Measurements from ENCODE around the gene RAD9B.
"Not testable (repeated sequence)": the region's sequence is repeated elsewhere in the genome, so short reads cannot be mapped to it uniquely, and the experiment has no call there.

RAD9B gene

DNA sequence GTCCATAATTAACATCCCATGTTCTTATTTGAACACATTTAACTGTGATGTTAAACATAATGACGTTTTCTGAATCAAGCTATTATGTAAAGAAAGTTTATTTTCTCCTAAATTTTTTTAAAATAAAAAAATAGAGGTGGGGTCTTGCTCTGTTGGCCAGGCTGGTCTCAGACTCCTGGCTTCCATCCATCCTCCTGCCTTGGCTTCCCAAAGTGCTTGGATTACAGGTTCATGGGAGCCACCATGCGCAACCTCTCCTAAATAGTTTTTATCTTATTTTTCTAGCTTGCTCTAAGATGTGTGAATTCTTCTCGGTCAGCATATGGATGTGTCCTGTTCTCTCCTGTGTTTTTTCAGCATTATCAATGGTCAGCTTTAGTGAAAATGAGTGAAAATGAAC, 3.2 kb downstream of the RAD9B start:
- FAIRE-seq (no peak), DNase-seq (ENCODE audit: insufficient read length, low spot score) (no peak)
- no peak for TF ChIP-seq POLR2A (IDR thresholded peaks at IDR 0.05; ENCODE audit: low read depth, low read length)

DNA sequence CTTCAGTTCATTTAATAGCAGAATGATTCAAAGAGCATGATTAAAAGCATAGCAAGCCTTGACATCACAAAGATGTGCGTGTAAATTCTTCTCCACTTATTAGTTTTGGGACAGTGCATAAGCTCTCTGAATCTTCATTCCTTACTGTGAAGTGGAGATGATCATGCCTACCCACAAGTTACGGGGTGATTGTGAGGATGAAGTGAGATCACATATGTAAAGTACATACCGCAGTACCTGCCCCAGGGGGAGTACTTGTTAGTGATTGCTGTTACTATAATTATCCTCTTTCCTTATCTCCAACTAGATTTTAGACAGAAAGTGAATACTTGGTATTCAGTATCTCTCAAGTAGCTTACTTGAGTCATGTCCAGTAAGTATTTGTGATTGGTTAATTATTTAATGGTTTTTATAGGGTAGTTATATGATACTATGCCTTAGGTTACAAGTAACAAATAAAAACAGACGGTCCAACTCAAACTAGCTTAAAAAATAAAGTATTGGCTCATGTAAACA, 6.0 kb downstream of the RAD9B start:
- TF ChIP-seq POLR2A (IDR thresholded peaks at IDR 0.05; ENCODE audit: low read depth, low read length) = no peak
- no peak for DNase-seq (ENCODE audit: insufficient read length, low spot score)
- FAIRE-seq = no peak

DNA sequence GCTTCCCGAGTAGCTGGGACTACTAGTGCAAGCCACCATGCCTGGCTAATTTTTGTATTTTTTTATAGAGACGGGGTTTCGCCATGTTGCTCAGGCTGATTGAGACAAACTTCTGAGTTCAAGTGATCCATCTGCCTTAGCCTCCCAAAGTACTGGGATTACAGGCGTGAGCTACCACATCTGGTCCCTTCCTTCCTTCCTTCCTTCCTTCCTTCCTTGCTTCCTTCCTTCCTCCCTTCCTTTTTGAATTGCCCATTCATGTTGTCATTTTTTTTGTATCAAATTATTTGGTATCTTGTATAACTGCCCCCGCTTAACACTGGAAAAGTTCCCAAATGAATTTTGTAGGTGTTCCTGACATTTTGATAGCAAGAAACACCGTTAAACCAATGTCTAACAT, 11.7 kb downstream of the RAD9B start:
- no peak for DNase-seq (ENCODE audit: insufficient read length, low spot score)
- no peak for FAIRE-seq

DNA sequence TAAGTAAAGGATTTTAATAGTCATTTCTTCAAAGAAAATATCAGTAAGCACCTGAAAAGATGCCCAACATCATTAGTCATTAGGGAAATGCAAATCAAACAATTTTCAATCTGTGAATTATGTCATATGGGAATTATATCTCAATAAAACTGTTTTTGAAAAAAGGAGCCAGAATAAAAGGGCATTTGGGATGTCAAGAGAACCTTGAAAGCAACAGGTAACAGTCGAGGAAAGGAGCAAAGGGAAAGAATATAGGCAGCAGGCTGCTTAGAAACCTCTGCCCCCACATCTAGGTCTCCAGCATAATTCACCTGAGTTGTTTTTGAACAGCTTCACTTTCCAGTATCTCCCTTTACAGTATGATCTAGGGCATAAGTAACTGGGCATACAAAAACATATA, 12.2 kb downstream of the RAD9B start:
- DNase-seq (ENCODE audit: insufficient read length, low spot score) = no peak
- no peak for TF ChIP-seq POLR2A (IDR thresholded peaks at IDR 0.05; ENCODE audit: low read depth, low read length)
- no peak for FAIRE-seq

More for the DNA sequence above, 11.7 kb downstream of the RAD9B start:
- TF ChIP-seq POLR2A (IDR thresholded peaks at IDR 0.05; ENCODE audit: low read depth, low read length) = no peak

DNA sequence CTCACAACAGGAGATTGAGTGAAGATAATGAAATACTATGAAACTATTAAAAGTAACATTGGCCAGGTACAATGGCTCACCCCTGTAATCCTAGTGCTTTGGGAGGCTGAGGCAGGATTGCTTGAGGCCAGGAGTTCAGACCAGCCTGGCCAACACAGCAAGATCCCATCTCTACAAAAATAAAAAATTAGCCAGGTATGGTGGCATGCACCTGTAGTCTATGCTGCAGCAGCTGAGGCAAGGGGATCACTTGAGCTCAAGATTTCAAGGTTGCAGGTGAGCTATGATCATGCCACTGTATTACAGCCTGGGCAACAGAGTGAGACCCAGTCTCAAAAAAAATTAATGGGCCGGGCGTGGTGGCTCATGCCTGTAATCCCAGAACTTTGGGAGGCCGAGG, 14.9 kb downstream of the RAD9B start:
- DNase-seq (ENCODE audit: insufficient read length, low spot score) (no peak), FAIRE-seq (no peak)
- TF ChIP-seq POLR2A (IDR thresholded peaks at IDR 0.05; ENCODE audit: low read depth, low read length) = no peak

DNA sequence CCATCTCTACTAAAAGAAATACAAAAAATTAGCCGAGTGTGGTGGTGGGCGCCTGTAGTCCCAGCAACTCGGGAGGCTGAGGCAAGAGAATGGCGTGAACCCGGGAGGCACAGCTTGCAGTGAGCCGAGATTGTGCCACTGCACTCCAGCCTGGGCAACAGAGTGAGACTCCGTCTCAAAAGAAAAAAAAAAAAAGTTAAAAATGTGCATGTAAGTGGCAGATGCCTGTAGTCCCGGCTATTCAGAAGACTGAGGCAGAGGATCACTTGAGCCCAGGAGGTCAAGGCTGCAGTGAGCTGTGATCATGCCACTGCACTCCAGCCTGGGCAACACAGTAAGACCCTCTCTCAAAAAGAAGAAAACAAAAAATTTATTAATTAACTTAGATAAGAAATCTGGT, 15.9 kb downstream of the RAD9B start:
- not testable (repeated sequence) for DNase-seq (ENCODE audit: insufficient read length, low spot score); FAIRE-seq

DNA sequence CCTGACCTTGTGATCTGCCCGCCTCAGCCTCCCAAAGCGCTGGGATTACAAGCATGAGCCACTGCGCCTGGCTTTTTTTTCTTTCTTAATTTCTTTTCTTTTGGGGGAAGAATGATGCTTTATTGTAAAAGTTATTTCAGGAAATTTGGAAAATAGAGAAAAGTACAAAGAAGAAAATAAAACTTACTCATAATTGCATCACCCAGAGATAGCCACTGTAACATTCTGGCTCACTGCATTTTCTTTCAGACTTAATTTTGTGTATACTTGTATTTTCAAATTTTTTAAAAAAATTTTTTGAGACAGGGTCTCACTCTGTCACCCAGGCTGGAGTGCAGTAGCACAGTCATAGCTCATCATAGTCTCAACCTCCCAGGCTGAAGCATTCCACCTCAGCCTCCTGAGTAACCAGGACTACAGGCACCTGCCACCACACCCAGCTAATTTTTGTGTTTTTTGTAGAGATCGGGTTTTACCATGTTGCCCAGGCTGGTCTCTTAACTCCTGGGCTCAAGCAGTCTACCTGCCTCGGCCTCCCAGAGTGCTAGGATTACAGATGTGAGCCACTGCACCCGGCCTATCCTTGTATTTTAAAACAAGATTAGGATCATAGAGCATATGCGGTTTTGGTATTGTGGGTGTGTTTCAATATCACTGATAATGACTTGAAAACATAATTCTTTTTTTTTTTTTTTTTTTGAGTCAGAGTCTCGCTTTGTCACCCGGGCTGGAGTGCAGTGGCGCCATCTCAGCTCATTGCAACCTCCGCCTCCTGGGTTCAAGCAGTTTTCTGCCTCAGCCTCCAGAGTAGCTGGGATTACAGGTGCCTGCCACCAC, 19.0 kb downstream of the RAD9B start:
- not testable (repeated sequence) for FAIRE-seq

DNA sequence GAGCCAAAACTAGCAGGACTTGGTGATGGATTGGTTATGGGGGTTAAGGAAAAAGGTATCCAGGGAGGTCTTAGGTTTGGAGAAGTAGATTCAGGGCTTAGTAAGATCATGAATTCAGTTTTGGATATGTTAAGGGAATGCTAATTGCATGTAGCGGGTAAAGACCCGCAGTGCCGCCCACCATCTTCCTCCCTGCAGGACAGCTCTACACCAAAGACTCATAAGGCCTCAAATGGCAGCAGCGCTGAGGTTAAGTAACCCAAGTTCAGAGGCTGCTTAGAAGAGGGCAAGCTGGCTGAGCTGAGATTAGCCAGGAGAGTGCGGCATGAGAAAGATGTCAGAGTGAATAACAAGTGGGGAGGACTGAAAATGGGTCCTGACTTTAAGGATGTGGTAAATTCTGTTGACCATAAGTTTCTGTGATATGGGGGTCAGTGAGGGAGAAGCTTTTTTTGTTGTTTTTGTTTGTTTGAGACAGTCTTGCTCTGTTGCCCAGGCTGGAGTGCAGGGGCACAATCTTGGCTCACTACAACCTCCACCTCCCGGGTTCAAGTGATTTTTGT, 26.2 kb downstream of the RAD9B start:
- DNase-seq (ENCODE audit: insufficient read length, low spot score) = no peak
- no peak for FAIRE-seq
- no peak for TF ChIP-seq POLR2A (IDR thresholded peaks at IDR 0.05; ENCODE audit: low read depth, low read length)

More for the DNA sequence above, 19.0 kb downstream of the RAD9B start:
- DNase-seq (ENCODE audit: insufficient read length, low spot score) = not testable (repeated sequence)

DNA sequence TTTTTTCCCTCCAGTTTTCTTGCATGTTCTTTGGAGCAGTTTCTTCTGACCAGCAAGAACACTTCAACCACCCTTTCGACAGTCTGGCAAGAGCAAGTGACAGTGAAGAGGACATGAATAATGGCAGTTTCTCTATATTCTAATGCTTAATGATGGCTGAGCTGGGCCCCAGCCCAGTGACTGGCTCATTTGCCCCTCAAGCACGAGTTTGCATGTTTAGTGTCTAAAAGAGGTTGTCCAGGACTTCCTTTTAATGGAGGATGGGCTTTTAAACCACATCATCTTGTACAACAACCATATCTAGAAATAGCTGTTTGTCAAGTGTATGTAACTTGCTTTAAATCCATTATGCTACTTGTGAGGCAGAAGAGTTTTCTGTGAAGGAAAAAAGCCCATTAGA, 28.4 kb downstream of the RAD9B start:
- DNase-seq (ENCODE audit: insufficient read length, low spot score) (no peak), FAIRE-seq (no peak)
- no peak for TF ChIP-seq POLR2A (IDR thresholded peaks at IDR 0.05; ENCODE audit: low read depth, low read length)

DNA sequence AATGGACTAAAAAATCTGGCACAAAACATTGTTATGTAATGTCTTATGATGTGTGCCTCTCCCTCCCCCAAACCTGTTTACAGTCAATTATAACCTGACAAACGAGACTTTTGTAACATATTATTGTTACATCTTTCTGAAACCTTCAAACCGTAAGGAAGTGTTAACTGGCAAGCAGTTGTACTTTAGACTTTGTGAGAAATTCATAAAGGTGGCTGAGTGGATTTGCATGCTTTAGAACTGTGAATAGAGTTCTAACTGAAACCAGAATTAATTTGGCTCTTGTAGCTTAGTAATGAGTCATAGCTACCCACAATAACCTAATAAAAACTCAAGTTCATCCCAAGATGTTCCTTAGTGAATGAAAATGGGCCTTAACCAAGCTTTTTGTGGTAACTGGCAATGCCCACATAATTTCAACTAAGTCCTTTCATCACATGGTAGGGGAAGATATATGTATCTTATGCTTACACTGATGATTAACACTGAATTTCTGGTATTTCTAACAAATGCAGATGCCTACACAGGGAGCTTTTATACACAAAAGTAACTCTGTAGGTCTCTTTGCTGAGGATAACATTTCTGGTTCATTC, 29.7 kb downstream of the RAD9B start:
- FAIRE-seq (peak; percentile 27), DNase-seq (ENCODE audit: insufficient read length, low spot score) (no peak)
- no peak for TF ChIP-seq POLR2A (IDR thresholded peaks at IDR 0.05; ENCODE audit: low read depth, low read length)

DNA sequence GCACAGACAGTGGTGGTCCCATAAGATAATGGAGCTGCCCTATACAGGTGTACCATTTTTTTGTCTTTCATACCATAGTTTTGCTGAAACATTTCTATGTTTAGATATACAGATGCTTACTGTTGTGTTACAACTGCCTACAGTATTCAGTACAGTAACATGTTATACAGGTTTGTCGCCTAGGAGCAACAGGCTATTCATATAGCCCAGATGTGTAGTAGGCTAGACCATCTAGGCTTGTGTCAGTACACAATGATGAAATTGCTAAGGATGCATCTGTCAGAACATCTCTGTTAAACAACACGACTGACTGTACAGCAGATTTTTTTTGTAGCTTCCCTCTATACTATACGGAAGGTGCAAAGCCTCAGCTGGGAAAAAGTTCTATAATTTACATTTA, 30.5 kb downstream of the RAD9B start:
- peak; percentile 62 for FAIRE-seq
- TF ChIP-seq POLR2A (IDR thresholded peaks at IDR 0.05; ENCODE audit: low read depth, low read length) = no peak

DNA sequence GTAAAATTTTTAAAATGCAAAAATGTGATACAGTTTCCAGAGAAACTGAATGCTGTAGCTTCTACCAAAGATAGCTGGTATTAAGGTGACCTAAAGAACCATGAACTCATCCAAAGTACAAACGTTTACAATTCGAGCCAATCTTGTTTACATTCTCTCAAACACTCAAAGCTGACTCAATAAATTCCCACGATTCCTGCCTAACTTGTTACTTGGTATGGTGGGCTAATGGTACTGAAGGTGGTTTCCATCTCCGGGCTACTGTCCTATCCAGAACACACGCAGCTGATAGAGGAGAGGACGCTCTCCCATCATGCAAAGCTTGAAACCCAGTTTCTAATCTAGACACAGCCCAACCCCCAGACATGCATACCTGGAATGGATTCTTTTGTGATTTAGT, 31.5 kb downstream of the RAD9B start:
- DNase-seq (ENCODE audit: insufficient read length, low spot score) (no peak), FAIRE-seq (no peak)
- no peak for TF ChIP-seq POLR2A (IDR thresholded peaks at IDR 0.05; ENCODE audit: low read depth, low read length)

More for the DNA sequence above, 30.5 kb downstream of the RAD9B start:
- DNase-seq (ENCODE audit: insufficient read length, low spot score) = no peak

DNA sequence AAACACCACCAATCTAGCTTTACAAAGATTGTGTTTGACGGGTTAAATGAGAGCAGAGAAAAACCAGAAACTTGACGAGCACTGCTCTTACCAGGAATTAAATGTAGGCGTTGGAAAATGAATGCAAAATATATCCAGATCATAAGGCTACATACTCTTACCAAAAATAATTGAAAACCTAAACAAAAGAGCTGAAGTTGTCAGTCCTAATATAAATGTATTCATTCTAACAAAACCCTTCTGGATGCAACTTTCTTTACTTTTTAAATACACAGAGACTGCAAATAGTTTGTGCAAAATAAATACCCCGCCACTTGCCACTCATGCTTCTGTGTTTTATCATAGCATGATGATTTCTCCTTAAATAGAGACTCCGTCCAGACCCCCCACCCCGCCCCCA, 32.7 kb downstream of the RAD9B start:
- TF ChIP-seq POLR2A (IDR thresholded peaks at IDR 0.05; ENCODE audit: low read depth, low read length) = no peak
- DNase-seq (ENCODE audit: insufficient read length, low spot score) = no peak
- FAIRE-seq = no peak

DNA sequence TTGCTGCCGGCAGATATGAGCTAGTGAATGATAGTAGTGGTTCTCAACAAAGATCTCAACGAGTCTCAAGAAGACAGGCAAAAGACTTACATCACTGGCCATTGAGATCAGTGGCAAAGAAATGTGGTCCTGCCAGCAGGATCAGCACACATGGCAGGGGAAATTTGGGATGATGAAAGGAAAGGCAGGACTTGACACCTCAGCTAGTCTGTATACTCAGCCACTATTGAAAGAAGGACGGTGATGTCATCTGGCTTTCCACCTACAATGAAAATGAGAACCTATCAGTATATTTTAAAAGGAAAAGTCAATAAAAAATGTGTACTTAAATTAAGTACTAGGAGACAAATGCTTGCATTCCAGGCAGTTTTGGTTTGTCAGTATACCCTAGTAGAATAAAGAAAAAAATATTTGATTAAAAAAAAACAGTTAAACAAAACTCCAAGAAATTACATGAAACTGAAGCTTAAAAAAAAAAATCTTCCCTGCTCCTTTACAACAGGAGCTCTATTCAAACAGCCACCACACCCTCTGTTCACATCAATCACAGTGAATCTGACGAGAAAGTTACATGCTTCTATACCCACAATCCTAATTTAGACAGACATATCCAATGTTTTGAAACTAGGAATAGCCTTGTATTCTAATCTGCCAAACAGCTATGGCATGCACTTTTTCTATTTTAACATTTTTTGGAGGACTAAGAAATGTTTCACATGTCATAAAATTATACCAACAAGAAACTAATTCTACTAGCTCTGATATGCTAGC, 34.9 kb downstream of the RAD9B start:
- DNase-seq (ENCODE audit: insufficient read length, low spot score) (no peak), FAIRE-seq (no peak)
- TF ChIP-seq POLR2A (IDR thresholded peaks at IDR 0.05; ENCODE audit: low read depth, low read length) = no peak

Data from H54 (cell line).